Measurements from ENCODE around the gene WDR86.

WDR86 gene

DNA sequence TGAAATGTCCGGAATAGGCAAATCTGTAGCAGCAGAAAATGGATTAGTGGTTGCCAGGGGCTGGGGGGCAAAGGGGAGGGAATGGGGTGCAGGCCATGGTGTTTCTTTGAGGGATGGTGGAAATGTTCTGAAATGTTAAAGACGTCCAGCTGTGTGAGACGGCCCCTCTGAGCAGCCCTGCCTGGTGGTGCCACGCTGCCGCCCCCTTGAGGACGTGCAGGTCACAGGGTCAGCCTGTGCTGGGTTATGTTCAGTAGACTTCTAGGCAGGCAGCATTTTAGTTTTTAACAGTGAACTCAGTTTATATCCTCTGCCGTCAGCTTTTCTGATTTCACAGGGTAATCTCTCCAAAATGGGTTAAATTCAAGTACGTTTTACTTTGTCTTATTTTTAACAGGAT lies 58.8 kb downstream of the WDR86 start:
- Histone ChIP-seq H3K27me3 (ENCODE audit: insufficient read depth, poor library complexity, severe bottlenecking) (no peaks in the 10 kb centered on the region), H3K4me3 (replicated peaks; ENCODE audit: insufficient read depth, low read length) (no peak overlapping the region), H3K27ac (replicated peaks) (no peak overlapping the region)
- TF ChIP-seq GABPA (IDR thresholded peaks at IDR 0.05; ENCODE audit: low read depth), result no peak
- peak; percentile 29 for TF ChIP-seq CTCF (IDR thresholded peaks at IDR 0.05; ENCODE audit: insufficient read depth, low read length)
- peak in 1 of 2 experiments; percentile 33 for DNase-seq (ENCODE audit: low read depth in 1 of 2, low spot score in 1 of 2)

GRCh38 chr7:151349507-151349853 lies 60.4 kb downstream of the WDR86 start:
- no peaks in the 10 kb centered on the region for H3K27me3 ChIP-seq (ENCODE audit: insufficient read depth, poor library complexity, severe bottlenecking)
- H3K4me3 ChIP-seq (replicated peaks; ENCODE audit: insufficient read depth, low read length), result peak overlapping the region; percentile 38
- H3K27ac ChIP-seq (replicated peaks), result peak overlapping the region; percentile 2; the same call in 1 of the 2 replicates
- DNase-seq (ENCODE audit: low read depth in 1 of 2, low spot score in 1 of 2), result no peak
- TF ChIP-seq CTCF (IDR thresholded peaks at IDR 0.05; ENCODE audit: insufficient read depth, low read length) (no peak), SPI1 (IDR thresholded peaks at IDR 0.05; ENCODE audit: borderline replicate concordance, low read depth) (no peak), GABPA (IDR thresholded peaks at IDR 0.05; ENCODE audit: low read depth) (no peak), REST (IDR thresholded peaks at IDR 0.05; ENCODE audit: insufficient replicate concordance, low read depth) (no peak)

- Histone ChIP-seq H3K4me3 (replicated peaks; ENCODE audit: insufficient read depth, low read length) (no peak overlapping the region), H3K27me3 (ENCODE audit: insufficient read depth, poor library complexity, severe bottlenecking) (no peaks in the 10 kb centered on the region), H3K27ac (replicated peaks) (peak overlapping the region; percentile 2; the same call in 1 of the 2 replicates)
- TF ChIP-seq GABPA (IDR thresholded peaks at IDR 0.05; ENCODE audit: low read depth), result no peak
- no peak for TF ChIP-seq POLR2AphosphoS5 (IDR thresholded peaks at IDR 0.05; ENCODE audit: low read depth)
- TF ChIP-seq REST (IDR thresholded peaks at IDR 0.05; ENCODE audit: insufficient replicate concordance, low read depth), result no peak
- no peak for TF ChIP-seq SPI1 (IDR thresholded peaks at IDR 0.05; ENCODE audit: borderline replicate concordance, low read depth)
- no peak for TF ChIP-seq CTCF (IDR thresholded peaks at IDR 0.05; ENCODE audit: insufficient read depth, low read length)
- no peak for DNase-seq (ENCODE audit: low read depth in 1 of 2, low spot score in 1 of 2)
These were observed 60.9 kb downstream of the WDR86 start for GRCh38 chr7:151348970-151349369.

GRCh38 chr7:151347200-151347599 lies 62.6 kb downstream of the WDR86 start:
- TF ChIP-seq REST (IDR thresholded peaks at IDR 0.05; ENCODE audit: insufficient replicate concordance, low read depth) (no peak), GABPA (IDR thresholded peaks at IDR 0.05; ENCODE audit: low read depth) (no peak), POLR2AphosphoS5 (IDR thresholded peaks at IDR 0.05; ENCODE audit: low read depth) (no peak), SPI1 (IDR thresholded peaks at IDR 0.05; ENCODE audit: borderline replicate concordance, low read depth) (no peak), CTCF (IDR thresholded peaks at IDR 0.05; ENCODE audit: insufficient read depth, low read length) (no peak)
- DNase-seq (ENCODE audit: low read depth in 1 of 2, low spot score in 1 of 2), result no peak

More at GRCh38 chr7:151347200-151347599, 62.6 kb downstream of the WDR86 start:
- no peak overlapping the region for H3K4me3 ChIP-seq (replicated peaks; ENCODE audit: insufficient read depth, low read length)
- no peaks in the 10 kb centered on the region for H3K27me3 ChIP-seq (ENCODE audit: insufficient read depth, poor library complexity, severe bottlenecking)
- no peak overlapping the region for H3K27ac ChIP-seq (replicated peaks)

Data from HL-60 (cell line).